HepG2 (cell line): ENCODE results near the gene ACSS1.

ENCODE experiments used
- CBX1 ChIP-seq: IDR thresholded peaks from one replicate; pipeline ENCODE4 v1.6.1; 2016; ENCODE audit warnings: antibody characterized with exemption, low read depth
- EP300 ChIP-seq, 3 experiments: sonication (generic) in 1 of 3; formaldehyde crosslinking in 1 of 3; IDR thresholded peaks; 2 replicates each; pipeline versions ENCODE4 v1.5.1 to v1.6.1; 2011 to 2020; ENCODE audit warnings: low read depth in 2 of 3, low read length in 2 of 3, borderline replicate concordance in 1 of 3, improper control_type of control experiment in 1 of 3, mild to moderate bottlenecking in 1 of 3, missing genetic modification reagents in 1 of 3, moderate library complexity in 1 of 3
- MXI1 ChIP-seq: IDR thresholded peaks from 3 replicates; pipeline ENCODE4 v1.6.1; 2012; ENCODE audit warnings: low read depth, low read length, inconsistent platforms, borderline replicate concordance
- NCOR1 ChIP-seq: fragments of 200-600 bp; sonication (generic); IDR thresholded peaks from 2 replicates; pipeline ENCODE4 v1.7.0; 2017; ENCODE audit warnings: antibody characterized with exemption, low read length, borderline replicate concordance
- RAD21 ChIP-seq: fragments of 450-650 bp; formaldehyde crosslinking; IDR thresholded peaks from 2 replicates; pipeline ENCODE4 v1.5.0; 2020; ENCODE audit warnings: mild to moderate bottlenecking
- SIN3A ChIP-seq: IDR thresholded peaks from 2 replicates; pipeline ENCODE4 v1.6.1; 2011; ENCODE audit warnings: low read depth, mild to moderate bottlenecking, control low read depth, low read length, borderline replicate concordance
- SP1 ChIP-seq, 2 experiments: fragments of 450-650 bp in 1 of 2; sonication (generic) in 1 of 2; formaldehyde crosslinking in 1 of 2; IDR thresholded peaks; 2 replicates each; pipeline versions ENCODE4 v1.4.0 to v1.6.1; 2016 to 2020; ENCODE audit warnings: missing genetic modification reagents in 1 of 2
- STAT5B ChIP-seq: sonication (generic); formaldehyde crosslinking; IDR thresholded peaks from 2 replicates; pipeline ENCODE4 v1.4.0; 2020; ENCODE audit warnings: missing genetic modification reagents
- TAF15 ChIP-seq: fragments of 200-400 bp; formaldehyde crosslinking; IDR thresholded peaks from one replicate; pipeline ENCODE4 v1.6.1; 2018; ENCODE audit warnings: mild to moderate bottlenecking, low read depth, low read length; ENCODE audit not compliant: poor library complexity, severe bottlenecking
- ZNF564 ChIP-seq: sonication (generic); formaldehyde crosslinking; IDR thresholded peaks from 2 replicates; pipeline ENCODE4 v1.8.1; 2023; ENCODE audit warnings: mild to moderate bottlenecking, missing genetic modification reagents
- TF ChIP-seq, protein P1 (sequence below): sonication (generic); formaldehyde crosslinking; IDR thresholded peaks from 2 replicates; pipeline ENCODE4 v1.4.0; 2020; ENCODE audit warnings: mild to moderate bottlenecking, low read depth, missing genetic modification reagents
- TF ChIP-seq, protein P2 (sequence below): sonication (generic); formaldehyde crosslinking; IDR thresholded peaks from 2 replicates; pipeline ENCODE4 v1.5.0; 2020; ENCODE audit warnings: mild to moderate bottlenecking, missing genetic modification reagents, moderate library complexity

DNA sequence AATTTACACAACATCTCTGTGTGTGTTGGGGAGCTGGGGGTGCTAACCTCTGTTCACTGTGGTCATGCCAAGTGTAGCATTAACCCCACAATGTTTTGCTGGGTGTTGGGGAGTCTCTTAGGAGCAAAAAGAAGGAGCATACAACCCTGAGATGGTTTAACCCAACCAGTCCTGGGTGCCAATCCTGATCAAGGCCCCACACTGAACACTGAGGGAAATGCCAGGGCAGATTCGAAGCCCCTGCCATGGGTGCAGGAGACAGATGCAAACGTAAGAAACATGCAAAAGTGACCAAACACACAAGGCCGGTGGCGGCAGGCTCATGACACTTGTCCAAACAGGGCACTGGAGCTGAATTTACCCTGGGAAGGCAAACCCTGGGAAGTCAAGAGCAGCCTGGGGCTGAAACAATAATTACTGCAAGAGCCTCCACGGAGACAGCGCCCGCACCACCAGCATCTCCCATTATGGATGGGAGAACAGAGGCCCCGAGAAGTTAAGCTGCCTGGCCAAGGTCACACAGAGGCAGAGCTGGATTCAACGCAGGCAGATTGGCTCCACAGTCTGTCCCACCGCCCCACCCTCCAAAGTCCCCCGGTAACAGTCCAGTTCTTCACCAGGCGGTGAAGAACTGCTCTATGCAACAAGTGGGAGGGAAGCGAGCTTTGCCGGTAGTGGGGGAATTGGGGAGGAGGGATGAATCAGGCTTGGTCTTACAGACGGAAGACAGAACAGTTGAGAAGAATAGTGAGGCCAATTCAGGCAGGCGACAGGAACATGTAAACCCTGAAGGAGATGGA lies 8.5 kb downstream of the ACSS1 start:
- TF ChIP-seq SP1 (IDR thresholded peaks at IDR 0.05) (no peak), SP1 (CRISPR knock-in tag; IDR thresholded peaks at IDR 0.05) (no peak), RAD21 (CRISPR knock-in tag) (no peak), TAF15 (no peak), ZNF564 (no peak), STAT5B (CRISPR knock-in tag) (no peak), CBX1 (no peak), SIN3A (no peak), MXI1 (no peak), NCOR1 (no peak), EP300 (IDR thresholded peaks at IDR 0.05; ENCODE audit: low read depth in 2 of 2, low read length in 2 of 2) (no peak), EP300 (CRISPR knock-in tag; IDR thresholded peaks at IDR 0.05; ENCODE audit: borderline replicate concordance) (no peak)
- TF ChIP-seq, protein P1, sequence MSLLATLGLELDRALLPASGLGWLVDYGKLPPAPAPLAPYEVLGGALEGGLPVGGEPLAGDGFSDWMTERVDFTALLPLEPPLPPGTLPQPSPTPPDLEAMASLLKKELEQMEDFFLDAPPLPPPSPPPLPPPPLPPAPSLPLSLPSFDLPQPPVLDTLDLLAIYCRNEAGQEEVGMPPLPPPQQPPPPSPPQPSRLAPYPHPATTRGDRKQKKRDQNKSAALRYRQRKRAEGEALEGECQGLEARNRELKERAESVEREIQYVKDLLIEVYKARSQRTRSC (CRISPR knock-in tag) = no peak
- TF ChIP-seq, protein P2, sequence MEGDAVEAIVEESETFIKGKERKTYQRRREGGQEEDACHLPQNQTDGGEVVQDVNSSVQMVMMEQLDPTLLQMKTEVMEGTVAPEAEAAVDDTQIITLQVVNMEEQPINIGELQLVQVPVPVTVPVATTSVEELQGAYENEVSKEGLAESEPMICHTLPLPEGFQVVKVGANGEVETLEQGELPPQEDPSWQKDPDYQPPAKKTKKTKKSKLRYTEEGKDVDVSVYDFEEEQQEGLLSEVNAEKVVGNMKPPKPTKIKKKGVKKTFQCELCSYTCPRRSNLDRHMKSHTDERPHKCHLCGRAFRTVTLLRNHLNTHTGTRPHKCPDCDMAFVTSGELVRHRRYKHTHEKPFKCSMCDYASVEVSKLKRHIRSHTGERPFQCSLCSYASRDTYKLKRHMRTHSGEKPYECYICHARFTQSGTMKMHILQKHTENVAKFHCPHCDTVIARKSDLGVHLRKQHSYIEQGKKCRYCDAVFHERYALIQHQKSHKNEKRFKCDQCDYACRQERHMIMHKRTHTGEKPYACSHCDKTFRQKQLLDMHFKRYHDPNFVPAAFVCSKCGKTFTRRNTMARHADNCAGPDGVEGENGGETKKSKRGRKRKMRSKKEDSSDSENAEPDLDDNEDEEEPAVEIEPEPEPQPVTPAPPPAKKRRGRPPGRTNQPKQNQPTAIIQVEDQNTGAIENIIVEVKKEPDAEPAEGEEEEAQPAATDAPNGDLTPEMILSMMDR (CRISPR knock-in tag) = no peak
